SH-SY5Y (cell line): Measurements from ENCODE around the gene MYMK.

Experiments
- GATA2 ChIP-seq: IDR thresholded peaks from 2 replicates; pipeline ENCODE4 v1.6.1; 2011; ENCODE audit warnings: mild to moderate bottlenecking, low read depth, low read length
- GATA3 ChIP-seq: IDR thresholded peaks from 2 replicates; pipeline ENCODE4 v1.6.1; 2011; ENCODE audit warnings: low read depth, mild to moderate bottlenecking, low read length, moderate library complexity

DNA sequence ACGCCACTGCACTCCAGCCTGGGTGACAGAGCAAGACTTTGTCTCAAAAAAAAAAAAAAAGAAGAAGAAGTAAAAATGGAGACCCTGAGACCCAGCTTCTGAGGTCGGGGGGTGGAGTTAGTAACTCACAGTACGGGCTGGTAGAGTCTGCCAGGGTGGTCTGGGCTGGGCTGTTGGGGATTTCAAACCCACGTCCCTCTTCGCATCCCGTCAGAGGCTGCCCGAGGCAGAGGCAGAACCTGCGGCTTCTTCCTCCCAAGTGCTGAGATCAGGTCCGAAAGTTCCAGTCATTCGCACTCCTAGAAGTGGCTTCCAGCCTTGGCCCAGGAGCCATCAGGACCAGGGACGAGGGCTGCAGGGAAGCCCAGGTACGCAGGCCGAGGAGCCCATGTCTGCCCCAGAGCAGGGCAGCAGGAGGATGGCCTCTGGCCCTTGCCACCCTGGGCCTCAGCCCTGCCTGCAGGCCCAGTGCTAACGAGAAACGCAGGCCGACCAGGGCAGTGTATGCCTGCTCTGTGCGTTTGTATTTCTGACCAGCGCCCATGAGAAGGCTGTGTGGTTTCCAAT lies 36.0 kb downstream of the MYMK start:
- TF ChIP-seq GATA2, result no peak
- no peak for TF ChIP-seq GATA3
